Bronchial epithelial cell (primary cell): ENCODE results near the gene DCAF6. TPM values are rescaled to one million over a fixed set of nuclear protein-coding genes. Genes with fewer than 3 reads are reported as not detected.

Experiments used
- DNase-seq: peaks from one replicate; pipeline ENCODE4 v3.0.0-alpha.2; 2010; ENCODE audit warnings: low read depth
- FAIRE-seq: peaks from 2 replicates; lab custom pipeline; 2011; peaks lifted over from hg19 to GRCh38; lab: Jason Lieb, UNC
- H3K27me3 ChIP-seq: 2 replicates; pipeline ENCODE4 v1.5.1; 2011; ENCODE audit warnings: low read length; ENCODE audit not compliant: control insufficient read depth, insufficient read depth
- H3K36me3 ChIP-seq: 2 replicates; pipeline ENCODE4 v1.5.1; 2011; ENCODE audit warnings: low read length; ENCODE audit not compliant: control insufficient read depth, insufficient read depth
- H3K4me3 ChIP-seq: 2 replicates; pipeline ENCODE4 v1.5.1; 2011; ENCODE audit warnings: mild to moderate bottlenecking, low read depth, low read length, control low read depth
- total RNA-seq: library from RNA; depleted of rRNA; stranded (reverse); fragments of >200 nt; gene quantifications from 2 replicates; pipeline ENCODE4 v1.2.1, GENCODE V29; 2014
- TF ChIP-seq, protein P1 (sequence below): IDR thresholded peaks from 2 replicates; pipeline ENCODE4 v1.5.1; 2011; ENCODE audit warnings: mild to moderate bottlenecking, moderate library complexity, low read length, control low read depth, inconsistent platforms; ENCODE audit not compliant: insufficient read depth, severe bottlenecking

DCAF6 gene
- total RNA-seq, 1 donor from 2014 or later, result 28.2 TPM

DNA sequence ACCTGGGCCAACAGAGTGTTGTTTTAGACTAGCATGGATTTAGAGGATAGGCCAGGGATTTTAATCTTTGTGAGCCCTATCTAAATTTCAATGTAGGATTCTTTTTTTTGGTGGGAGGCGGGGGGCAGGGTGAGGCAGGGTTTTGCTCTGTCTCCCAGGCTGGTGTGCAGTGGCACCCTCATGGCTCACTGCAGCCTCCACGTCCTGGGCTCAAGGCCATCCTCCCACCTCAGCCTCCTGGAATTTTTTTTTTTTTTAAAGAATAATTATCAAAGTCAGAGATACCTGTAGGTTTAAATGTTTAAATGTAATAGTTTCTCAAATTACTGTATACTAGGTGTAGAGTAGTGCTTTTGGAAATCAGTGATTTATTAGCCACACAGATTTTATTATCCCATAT lies 3.8 kb downstream of the DCAF6 start:
- Histone ChIP-seq H3K4me3 (no peak overlapping the region), H3K36me3 (no peaks in the 10 kb centered on the region), H3K27me3 (no peaks in the 10 kb centered on the region)
- FAIRE-seq, result no peak
- no peak for DNase-seq
- TF ChIP-seq, protein P1, sequence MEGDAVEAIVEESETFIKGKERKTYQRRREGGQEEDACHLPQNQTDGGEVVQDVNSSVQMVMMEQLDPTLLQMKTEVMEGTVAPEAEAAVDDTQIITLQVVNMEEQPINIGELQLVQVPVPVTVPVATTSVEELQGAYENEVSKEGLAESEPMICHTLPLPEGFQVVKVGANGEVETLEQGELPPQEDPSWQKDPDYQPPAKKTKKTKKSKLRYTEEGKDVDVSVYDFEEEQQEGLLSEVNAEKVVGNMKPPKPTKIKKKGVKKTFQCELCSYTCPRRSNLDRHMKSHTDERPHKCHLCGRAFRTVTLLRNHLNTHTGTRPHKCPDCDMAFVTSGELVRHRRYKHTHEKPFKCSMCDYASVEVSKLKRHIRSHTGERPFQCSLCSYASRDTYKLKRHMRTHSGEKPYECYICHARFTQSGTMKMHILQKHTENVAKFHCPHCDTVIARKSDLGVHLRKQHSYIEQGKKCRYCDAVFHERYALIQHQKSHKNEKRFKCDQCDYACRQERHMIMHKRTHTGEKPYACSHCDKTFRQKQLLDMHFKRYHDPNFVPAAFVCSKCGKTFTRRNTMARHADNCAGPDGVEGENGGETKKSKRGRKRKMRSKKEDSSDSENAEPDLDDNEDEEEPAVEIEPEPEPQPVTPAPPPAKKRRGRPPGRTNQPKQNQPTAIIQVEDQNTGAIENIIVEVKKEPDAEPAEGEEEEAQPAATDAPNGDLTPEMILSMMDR, result no peak

DNA sequence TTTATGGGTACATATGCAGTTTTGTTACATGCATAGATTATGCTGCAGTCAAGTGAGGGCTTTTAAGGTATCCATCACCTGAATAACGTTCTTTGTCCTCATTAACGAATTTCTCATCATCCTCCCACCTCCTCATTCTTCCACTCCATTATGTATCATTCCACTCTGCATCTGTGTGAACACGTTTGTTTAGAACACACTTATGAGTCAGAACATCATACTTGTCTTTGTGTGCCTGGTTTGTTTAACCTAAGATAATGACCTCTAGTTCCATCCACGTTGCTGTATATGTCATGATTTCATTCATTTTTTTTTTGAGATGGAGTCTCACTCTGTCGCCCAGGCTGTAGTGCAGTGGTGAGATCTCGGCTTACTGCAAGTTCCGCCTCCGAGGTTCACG lies 7.1 kb downstream of the DCAF6 start:
- Histone ChIP-seq H3K36me3 (no peaks in the 10 kb centered on the region), H3K27me3 (no peaks in the 10 kb centered on the region), H3K4me3 (no peak overlapping the region)
- TF ChIP-seq, protein P1, result no peak
- peak; percentile 88 for DNase-seq
- no peak for FAIRE-seq

- Histone ChIP-seq H3K27me3 (no peaks in the 10 kb centered on the region), H3K4me3 (no peak overlapping the region), H3K36me3 (peaks cover 2% of the 10 kb centered on the region)
- TF ChIP-seq, protein P1, result no peak
- DNase-seq, result no peak
- FAIRE-seq, result no peak
Observed at GRCh38 chr1:167947733-167948132, 11.2 kb downstream of the DCAF6 start.

GRCh38 chr1:167949785-167950184 lies 13.3 kb downstream of the DCAF6 start:
- FAIRE-seq (no peak), DNase-seq (no peak)
- Histone ChIP-seq H3K27me3 (no peaks in the 10 kb centered on the region), H3K4me3 (no peak overlapping the region), H3K36me3 (peaks cover 4% of the 10 kb centered on the region)
- TF ChIP-seq, protein P1, result no peak

GRCh38 chr1:167950569-167950968 lies 14.1 kb downstream of the DCAF6 start:
- Histone ChIP-seq H3K27me3 (no peaks in the 10 kb centered on the region), H3K4me3 (no peak overlapping the region), H3K36me3 (peaks cover 4% of the 10 kb centered on the region)
- no peak for DNase-seq
- no peak for FAIRE-seq
- TF ChIP-seq, protein P1, result no peak

GRCh38 chr1:167955915-167956314 lies 19.4 kb downstream of the DCAF6 start:
- Histone ChIP-seq H3K4me3 (no peak overlapping the region), H3K36me3 (peaks cover 4% of the 10 kb centered on the region), H3K27me3 (no peaks in the 10 kb centered on the region)
- DNase-seq (peak; percentile 52), FAIRE-seq (no peak)
- TF ChIP-seq, protein P1, result no peak
